ENCODE results near the gene FRRS1L.

Gene FRRS1L, protein sequence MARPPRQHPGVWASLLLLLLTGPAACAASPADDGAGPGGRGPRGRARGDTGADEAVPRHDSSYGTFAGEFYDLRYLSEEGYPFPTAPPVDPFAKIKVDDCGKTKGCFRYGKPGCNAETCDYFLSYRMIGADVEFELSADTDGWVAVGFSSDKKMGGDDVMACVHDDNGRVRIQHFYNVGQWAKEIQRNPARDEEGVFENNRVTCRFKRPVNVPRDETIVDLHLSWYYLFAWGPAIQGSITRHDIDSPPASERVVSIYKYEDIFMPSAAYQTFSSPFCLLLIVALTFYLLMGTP

DNA sequence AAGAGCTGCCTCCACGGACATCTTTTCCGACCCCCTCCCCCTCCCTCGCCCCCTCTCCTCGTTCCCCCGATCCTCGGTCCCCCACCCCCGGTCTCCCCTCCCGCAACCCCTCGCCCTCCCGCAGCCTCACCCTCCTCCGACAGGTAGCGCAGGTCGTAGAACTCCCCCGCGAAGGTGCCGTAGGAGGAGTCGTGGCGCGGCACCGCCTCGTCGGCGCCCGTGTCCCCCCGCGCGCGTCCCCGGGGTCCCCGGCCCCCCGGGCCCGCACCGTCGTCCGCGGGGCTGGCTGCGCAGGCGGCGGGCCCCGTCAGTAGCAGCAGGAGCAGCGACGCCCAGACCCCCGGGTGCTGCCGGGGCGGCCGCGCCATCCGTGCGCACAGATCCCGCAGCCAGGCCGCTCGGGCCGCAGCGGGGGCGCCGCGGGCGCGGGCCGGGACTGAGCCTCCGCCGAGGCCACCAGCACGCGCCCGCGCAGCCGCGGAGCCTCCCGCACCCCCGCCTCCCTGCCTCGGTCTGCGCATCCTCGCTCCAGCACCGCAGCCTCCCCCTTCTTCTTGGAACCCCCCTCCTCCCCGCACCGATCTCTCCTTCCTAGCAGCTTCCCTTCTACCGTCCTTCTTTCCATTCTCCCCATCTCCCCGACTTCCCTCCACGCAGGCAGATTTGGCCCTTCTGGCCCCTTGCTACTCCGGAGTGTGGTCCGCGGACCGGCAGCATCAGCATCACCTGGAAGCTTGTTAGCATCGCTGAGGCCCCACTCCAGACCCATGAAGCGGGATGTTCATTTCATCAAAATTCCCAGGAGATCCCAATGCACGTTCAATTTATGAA is at the start of gene FRRS1L:
Gene FRRS1L (minus strand): TSS at position 479 of the 831 bp plus-strand sequence. CDS start 111 bp downstream, at position 368.
- no peak within 1 kb of the TSS for H2AFZ ChIP-seq (ENCODE audit: low read length)
- TF ChIP-seq EZH2phosphoT487 (IDR thresholded peaks at IDR 0.05; ENCODE audit: low read length) (no peak), EZH2 (optimal IDR thresholded peaks at IDR 0.05; ENCODE audit: low read depth, low read length) (no peak)
- TF ChIP-seq, protein P1, sequence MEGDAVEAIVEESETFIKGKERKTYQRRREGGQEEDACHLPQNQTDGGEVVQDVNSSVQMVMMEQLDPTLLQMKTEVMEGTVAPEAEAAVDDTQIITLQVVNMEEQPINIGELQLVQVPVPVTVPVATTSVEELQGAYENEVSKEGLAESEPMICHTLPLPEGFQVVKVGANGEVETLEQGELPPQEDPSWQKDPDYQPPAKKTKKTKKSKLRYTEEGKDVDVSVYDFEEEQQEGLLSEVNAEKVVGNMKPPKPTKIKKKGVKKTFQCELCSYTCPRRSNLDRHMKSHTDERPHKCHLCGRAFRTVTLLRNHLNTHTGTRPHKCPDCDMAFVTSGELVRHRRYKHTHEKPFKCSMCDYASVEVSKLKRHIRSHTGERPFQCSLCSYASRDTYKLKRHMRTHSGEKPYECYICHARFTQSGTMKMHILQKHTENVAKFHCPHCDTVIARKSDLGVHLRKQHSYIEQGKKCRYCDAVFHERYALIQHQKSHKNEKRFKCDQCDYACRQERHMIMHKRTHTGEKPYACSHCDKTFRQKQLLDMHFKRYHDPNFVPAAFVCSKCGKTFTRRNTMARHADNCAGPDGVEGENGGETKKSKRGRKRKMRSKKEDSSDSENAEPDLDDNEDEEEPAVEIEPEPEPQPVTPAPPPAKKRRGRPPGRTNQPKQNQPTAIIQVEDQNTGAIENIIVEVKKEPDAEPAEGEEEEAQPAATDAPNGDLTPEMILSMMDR (IDR thresholded peaks at IDR 0.05; ENCODE audit: low read length): no peak

DNA sequence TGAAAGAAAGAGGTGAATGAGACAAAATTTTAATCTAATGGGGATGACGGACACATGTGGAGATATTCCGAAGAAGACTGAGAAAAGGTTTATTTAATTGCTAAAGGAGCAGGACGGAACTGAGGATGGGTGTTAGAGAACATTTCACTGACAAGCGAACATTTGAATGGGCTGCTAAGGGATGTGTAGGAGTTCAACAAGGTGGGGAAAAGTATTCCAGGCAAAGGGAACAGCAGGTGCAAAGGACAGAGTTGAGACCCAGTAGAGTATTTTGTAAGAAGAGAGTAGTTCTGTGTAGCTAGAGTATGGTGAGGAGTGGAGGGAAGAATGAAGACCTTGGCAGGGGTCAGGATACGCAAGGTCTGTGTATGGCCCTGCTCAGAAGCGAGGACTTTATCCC is 47.4 kb upstream of the FRRS1L start:
- Histone ChIP-seq H3K4me3 (ENCODE audit: low read length) (no peak overlapping the region), H3K9ac (ENCODE audit: low read length) (no peak overlapping the region), H3K4me1 (ENCODE audit: low read length) (no peaks in the 10 kb centered on the region), H3K4me2 (ENCODE audit: low read depth, low read length) (no peak overlapping the region), H3K79me2 (ENCODE audit: low read length) (no peaks in the 10 kb centered on the region), H3K27me3 (replicated peaks; ENCODE audit: insufficient read depth, low read length) (no peaks in the 10 kb centered on the region), H3K36me3 (replicated peaks; ENCODE audit: insufficient read depth, low read length) (no peaks in the 10 kb centered on the region), H3K9me3 (replicated peaks; ENCODE audit: insufficient read depth, low read length) (no peaks in the 10 kb centered on the region), H2AFZ (ENCODE audit: low read length) (no peak overlapping the region), H3F3A (ENCODE audit: insufficient read depth, low read length) (no peaks in the 10 kb centered on the region), H3K9me2 (replicated peaks; ENCODE audit: insufficient read depth, low read length) (no peaks in the 10 kb centered on the region), H3K27ac (ENCODE audit: low read length) (no peak overlapping the region), H4K20me1 (ENCODE audit: insufficient read depth, low read length) (no peaks in the 10 kb centered on the region)
- no peak for DNase-seq
- TF ChIP-seq, protein P1 (IDR thresholded peaks at IDR 0.05; ENCODE audit: low read length): no peak
- no peak for TF ChIP-seq EZH2 (optimal IDR thresholded peaks at IDR 0.05; ENCODE audit: low read depth, low read length)
- no peak for TF ChIP-seq EZH2phosphoT487 (IDR thresholded peaks at IDR 0.05; ENCODE audit: low read length)

More for the DNA sequence above, at the start of gene FRRS1L:
- Histone ChIP-seq H3K9me2 (replicated peaks; ENCODE audit: insufficient read depth, low read length) (no peaks in the 10 kb centered on the region), H3K27me3 (replicated peaks; ENCODE audit: insufficient read depth, low read length) (no peaks in the 10 kb centered on the region), H3K4me1 (ENCODE audit: low read length) (no peaks in the 10 kb centered on the region), H3K9me3 (replicated peaks; ENCODE audit: insufficient read depth, low read length) (no peaks in the 10 kb centered on the region), H3K27ac (ENCODE audit: low read length) (no peak within 1 kb of the TSS), H3K4me3 (ENCODE audit: low read length) (no peak within 1 kb of the TSS), H3K79me2 (ENCODE audit: low read length) (no peaks in the 10 kb centered on the region), H3K4me2 (ENCODE audit: low read depth, low read length) (no peak within 1 kb of the TSS), H3K9ac (ENCODE audit: low read length) (no peak within 1 kb of the TSS), H4K20me1 (ENCODE audit: insufficient read depth, low read length) (no peaks in the 10 kb centered on the region), H3F3A (ENCODE audit: insufficient read depth, low read length) (no peaks in the 10 kb centered on the region), H3K36me3 (replicated peaks; ENCODE audit: insufficient read depth, low read length) (no peaks in the 10 kb centered on the region)
- DNase-seq: no peak

DNA sequence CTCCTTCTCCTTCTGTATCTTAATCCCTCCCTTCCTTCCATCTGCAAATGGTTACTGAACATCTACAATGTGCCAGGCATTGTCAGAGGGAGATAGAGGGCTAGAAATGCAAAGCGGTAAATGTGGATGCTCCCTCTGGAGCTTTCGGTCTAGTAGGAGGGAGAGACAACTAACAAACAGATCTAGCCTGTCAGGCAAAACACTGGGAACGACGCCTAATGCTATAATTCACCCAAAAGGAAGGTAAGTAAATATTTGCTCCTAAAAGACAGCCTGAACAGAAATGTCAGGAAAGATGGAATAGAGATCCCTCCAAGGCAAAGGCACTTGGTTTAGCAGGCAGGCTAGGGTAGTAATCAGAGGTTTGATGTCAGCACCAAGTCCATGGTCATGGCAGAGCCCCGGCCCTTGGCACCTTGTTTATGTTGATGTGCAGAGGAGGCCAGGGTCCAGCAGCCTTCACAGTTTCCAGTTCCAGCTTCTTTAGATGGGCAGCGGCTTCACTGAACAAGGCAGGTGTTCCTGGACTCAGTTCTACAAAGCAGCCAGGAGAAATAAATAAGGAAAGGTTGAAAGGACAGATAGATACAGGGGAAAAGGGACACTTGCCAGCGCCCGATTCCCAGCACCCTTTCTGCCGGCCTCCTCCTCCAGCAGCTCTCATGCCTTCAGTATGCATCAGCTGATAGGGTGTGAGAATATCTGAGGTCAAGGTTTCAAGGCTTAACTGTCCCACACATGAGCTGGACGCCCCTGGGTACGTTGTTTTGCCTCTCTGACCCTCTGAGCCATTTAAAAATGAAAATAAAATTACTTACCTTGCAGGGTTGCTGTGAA is 46.5 kb upstream of the FRRS1L start:
- H3K27me3 ChIP-seq (replicated peaks; ENCODE audit: insufficient read depth, low read length): no peaks in the 10 kb centered on the region
- no peaks in the 10 kb centered on the region for H3K36me3 ChIP-seq (replicated peaks; ENCODE audit: insufficient read depth, low read length)
- no peak overlapping the region for H3K9ac ChIP-seq (ENCODE audit: low read length)
- H3K79me2 ChIP-seq (ENCODE audit: low read length): no peaks in the 10 kb centered on the region
- no peak overlapping the region for H3K27ac ChIP-seq (ENCODE audit: low read length)
- H3K4me3 ChIP-seq (ENCODE audit: low read length): no peak overlapping the region
- H3F3A ChIP-seq (ENCODE audit: insufficient read depth, low read length): no peaks in the 10 kb centered on the region
- TF ChIP-seq EZH2phosphoT487 (IDR thresholded peaks at IDR 0.05; ENCODE audit: low read length): no peak
- no peak for TF ChIP-seq EZH2 (optimal IDR thresholded peaks at IDR 0.05; ENCODE audit: low read depth, low read length)
- TF ChIP-seq, protein P1 (IDR thresholded peaks at IDR 0.05; ENCODE audit: low read length): no peak
- H4K20me1 ChIP-seq (ENCODE audit: insufficient read depth, low read length): no peaks in the 10 kb centered on the region
- no peaks in the 10 kb centered on the region for H3K9me2 ChIP-seq (replicated peaks; ENCODE audit: insufficient read depth, low read length)
- no peaks in the 10 kb centered on the region for H3K9me3 ChIP-seq (replicated peaks; ENCODE audit: insufficient read depth, low read length)
- H3K4me1 ChIP-seq (ENCODE audit: low read length): no peaks in the 10 kb centered on the region
- H2AFZ ChIP-seq (ENCODE audit: low read length): no peak overlapping the region
- no peak for DNase-seq
- H3K4me2 ChIP-seq (ENCODE audit: low read depth, low read length): no peak overlapping the region

All from MM.1S (cell line).